D721Med (cell line): ENCODE data around the gene IER3.

ENCODE experiments used
- DNase-seq: peaks from one replicate; pipeline ENCODE4 v3.0.0; 2011; ENCODE audit warnings: low spot score; ENCODE audit not compliant: insufficient read length
- FAIRE-seq: peaks from 2 replicates; lab custom pipeline; 2011; peaks lifted over from hg19 to GRCh38; lab: Jason Lieb, UNC
- CTCF ChIP-seq: IDR thresholded peaks from 2 replicates; pipeline ENCODE4 v1.5.1; 2012; ENCODE audit warnings: mild to moderate bottlenecking, control low read depth; ENCODE audit not compliant: insufficient read depth; ENCODE audit errors: missing control alignments

The IER3 gene

GRCh38 chr6:30738532-30738931 is 5.8 kb downstream of the IER3 start:
- TF ChIP-seq CTCF = no peak
- FAIRE-seq (no peak), DNase-seq (no peak)

- TF ChIP-seq CTCF = no peak
- no peak for DNase-seq
- FAIRE-seq = no peak
Measured at GRCh38 chr6:30735668-30736314, 8.6 kb downstream of the IER3 start.

- no peak for FAIRE-seq
- no peak for DNase-seq
- TF ChIP-seq CTCF = no peak
Measured at GRCh38 chr6:30732237-30732943, 12.0 kb downstream of the IER3 start.

- peak; percentile 40 for TF ChIP-seq CTCF
- DNase-seq = peak; percentile 69
- FAIRE-seq = no peak
Measured at GRCh38 chr6:30730601-30731435, 13.5 kb downstream of the IER3 start.

- peak; percentile 3 for TF ChIP-seq CTCF
- DNase-seq = no peak
- FAIRE-seq = no peak
Measured at GRCh38 chr6:30727920-30728553, 16.3 kb downstream of the IER3 start.

GRCh38 chr6:30726506-30727413 is 17.6 kb downstream of the IER3 start:
- no peak for FAIRE-seq
- no peak for DNase-seq

More at GRCh38 chr6:30726506-30727413, 17.6 kb downstream of the IER3 start:
- TF ChIP-seq CTCF = no peak
